KG1 (cell line): ENCODE results near the gene ZNF74.

Experiments
- DNase-seq: peaks from one replicate; lab custom pipeline; 2025; lab: John Stamatoyannopoulos, UW

The ZNF74 gene

GRCh38 chr22:20433191-20433590, 39.2 kb downstream of the ZNF74 start:
- DNase-seq = no peak

- DNase-seq = no peak
These were observed 39.8 kb downstream of the ZNF74 start for GRCh38 chr22:20433686-20434241.

GRCh38 chr22:20434264-20434751, 40.4 kb downstream of the ZNF74 start:
- no peak for DNase-seq

- no peak for DNase-seq
These were observed 40.8 kb downstream of the ZNF74 start for GRCh38 chr22:20434773-20435172.

GRCh38 chr22:20435436-20436306, 41.7 kb downstream of the ZNF74 start:
- DNase-seq = no peak

- DNase-seq = no peak
These were observed 42.4 kb downstream of the ZNF74 start for GRCh38 chr22:20436307-20436767.

- DNase-seq = no peak
These were observed 43.0 kb downstream of the ZNF74 start for GRCh38 chr22:20436768-20437612.

- no peak for DNase-seq
These were observed 43.9 kb downstream of the ZNF74 start, which contains the start of gene SCARF2 for GRCh38 chr22:20437613-20438426. SCARF2 (minus strand) TSS chr22:20437825; CDS start chr22:20437754, 71 bp downstream.

GRCh38 chr22:20438427-20438677, 44.4 kb downstream of the ZNF74 start:
- no peak for DNase-seq

GRCh38 chr22:20438678-20439492, 44.9 kb downstream of the ZNF74 start:
- DNase-seq = no peak

GRCh38 chr22:20439556-20439927, 45.6 kb downstream of the ZNF74 start:
- no peak for DNase-seq

GRCh38 chr22:20439928-20440575, 46.1 kb downstream of the ZNF74 start:
- no peak for DNase-seq

GRCh38 chr22:20440637-20441591, 47.0 kb downstream of the ZNF74 start:
- no peak for DNase-seq

- no peak for DNase-seq
These were observed 47.9 kb downstream of the ZNF74 start for GRCh38 chr22:20441631-20442484.

- no peak for DNase-seq
These were observed 48.7 kb downstream of the ZNF74 start for GRCh38 chr22:20442485-20443284.

- DNase-seq = no peak
These were observed 50.4 kb downstream of the ZNF74 start for GRCh38 chr22:20444325-20444724.

- DNase-seq = no peak
These were observed 52.5 kb downstream of the ZNF74 start for GRCh38 chr22:20446383-20446970.
